ENCODE measurements around the gene PDAP1. TPM values are rescaled to one million over a fixed set of nuclear protein-coding genes. Genes with fewer than 3 reads are reported as not detected.

The PDAP1 gene
- total and polyA plus RNA-seq, 9 of the 15 experiments (the other 6 are each of a cell fraction or from before 2014, with no cell fraction given): 10.2 to 315 (median 129) TPM

- TF ChIP-seq USF2 (CRISPR knock-in tag; IDR thresholded peaks at IDR 0.05) (no peak), ZNF511 (CRISPR knock-in tag; IDR thresholded peaks at IDR 0.05) (peak; percentile 47; the same call in 1 of the 2 replicates), ZNF175 (CRISPR knock-in tag; IDR thresholded peaks at IDR 0.05; ENCODE audit: low read depth) (0 out of 2 replicates have a peak, but pooled peaks have one; percentile 44), ZNF124 (CRISPR knock-in tag; IDR thresholded peaks at IDR 0.05) (no peak), VEZF1 (CRISPR knock-in tag; IDR thresholded peaks at IDR 0.05) (peak; percentile 72), ZNF436 (CRISPR knock-in tag; IDR thresholded peaks at IDR 0.05) (peak; percentile 51; the same call in 1 of the 2 replicates), MAFK (IDR thresholded peaks at IDR 0.05; ENCODE audit: low read length) (no peak), E2F6 (IDR thresholded peaks at IDR 0.05; ENCODE audit: borderline replicate concordance in 1 of 2, extremely low read depth in 1 of 2, insufficient read depth in 1 of 2, insufficient read length in 1 of 2, low read depth in 1 of 2, low read length in 1 of 2, poor library complexity in 1 of 2, severe bottlenecking in 1 of 2) (peak; percentile 66 to 88), NFIX (CRISPR knock-in tag; IDR thresholded peaks at IDR 0.05; ENCODE audit: low read depth) (no peak), NR4A1 (CRISPR knock-in tag; IDR thresholded peaks at IDR 0.05) (peak; percentile 81; the same call in 1 of the 2 replicates), NR4A1 (tag; IDR thresholded peaks at IDR 0.05) (peak; percentile 76), SMC3 (conservative IDR thresholded peaks at IDR 0.05; ENCODE audit: insufficient read depth, low read depth, low read length) (0 out of 2 replicates have a peak, but pooled peaks have one; percentile 17), SMARCE1 (IDR thresholded peaks at IDR 0.05) (no peak), CAMTA2 (CRISPR knock-in tag; conservative IDR thresholded peaks at IDR 0.05) (no peak), RBM39 (optimal IDR thresholded peaks at IDR 0.05; ENCODE audit: low read depth, low read length) (peak; percentile 53), THAP7 (CRISPR knock-in tag; IDR thresholded peaks at IDR 0.05) (no peak), ZBTB9 (CRISPR knock-in tag; IDR thresholded peaks at IDR 0.05) (peak; percentile 93), NFIC (IDR thresholded peaks at IDR 0.05) (peak; percentile 68), RB1 (IDR thresholded peaks at IDR 0.05; ENCODE audit: low read depth) (peak; percentile 98), TCF15 (CRISPR knock-in tag; IDR thresholded peaks at IDR 0.05) (no peak), ARHGAP35 (IDR thresholded peaks at IDR 0.05; ENCODE audit: partially characterized antibody) (no peak)
Observed at GRCh38 chr7:99438573-99439480, 30.4 kb upstream of the PDAP1 start, which contains the start of the genes CPSF4 and PTCD1 (continued).

All from K562 (cell line).